Loucy (cell line): ENCODE measurements around the gene COL2A1.
A peak's percentile ranks its signal among the peaks of the same experiment; 100 is the strongest.

Experiments used
- H2AFZ ChIP-seq: fragments of 200-600 bp; sonication (generic); 2 replicates; pipeline ENCODE4 v1.6.0; 2016; ENCODE audit warnings: antibody characterized with exemption, mild to moderate bottlenecking, low read length, moderate library complexity
- H3F3A ChIP-seq: fragments of 200-600 bp; 2 replicates; pipeline ENCODE4 v1.6.0; 2016; ENCODE audit warnings: antibody characterized with exemption, low read depth, mild to moderate bottlenecking
- H3K27me3 ChIP-seq: fragments of 200-600 bp; sonication (generic); 2 replicates; pipeline ENCODE4 v1.6.1; 2014; ENCODE audit warnings: low read length, mild to moderate bottlenecking; ENCODE audit not compliant: insufficient read depth, poor library complexity, severe bottlenecking
- H3K36me3 ChIP-seq: fragments of 200-600 bp; sonication (generic); 2 replicates; pipeline ENCODE4 v1.6.1; 2016; ENCODE audit warnings: low read length; ENCODE audit not compliant: insufficient read depth
- H3K4me1 ChIP-seq: fragments of 200-600 bp; sonication (generic); 2 replicates; pipeline ENCODE4 v1.5.1; 2014; ENCODE audit warnings: low read length, mild to moderate bottlenecking; ENCODE audit not compliant: insufficient read depth, poor library complexity, severe bottlenecking
- H3K4me2 ChIP-seq: fragments of 200-600 bp; sonication (generic); 2 replicates; pipeline ENCODE4 v1.6.0; 2014; ENCODE audit warnings: antibody characterized with exemption, low read length, low read depth, mild to moderate bottlenecking; ENCODE audit not compliant: poor library complexity, severe bottlenecking
- H3K4me3 ChIP-seq: fragments of 200-600 bp; sonication (generic); 2 replicates; pipeline ENCODE4 v1.5.1; 2014; ENCODE audit warnings: low read length, mild to moderate bottlenecking, mixed read lengths; ENCODE audit not compliant: poor library complexity, severe bottlenecking
- H3K79me2 ChIP-seq: fragments of 200-600 bp; sonication (generic); 2 replicates; pipeline ENCODE4 v1.6.1; 2014; ENCODE audit warnings: low read length; ENCODE audit not compliant: insufficient read depth
- H3K9ac ChIP-seq: fragments of 200-600 bp; sonication (generic); 2 replicates; pipeline ENCODE4 v1.6.0; 2014; ENCODE audit warnings: mild to moderate bottlenecking, low read depth, low read length, moderate library complexity; ENCODE audit not compliant: poor library complexity, severe bottlenecking
- H3K9me2 ChIP-seq: fragments of 200-600 bp; sonication (generic); replicated peaks from 2 replicates; pipeline ENCODE4 v1.6.1; 2016; ENCODE audit warnings: low read depth, low read length, mixed read lengths
- H3K9me3 ChIP-seq: fragments of 200-600 bp; sonication (generic); 2 replicates; pipeline ENCODE4 v1.6.1; 2014; ENCODE audit warnings: mild to moderate bottlenecking, antibody characterized with exemption, low read length, low read depth; ENCODE audit not compliant: insufficient read depth
- H4K20me1 ChIP-seq: fragments of 200-600 bp; sonication (generic); 2 replicates; pipeline ENCODE4 v1.6.0; 2014; ENCODE audit warnings: antibody characterized with exemption, low read length, mild to moderate bottlenecking; ENCODE audit not compliant: insufficient read depth, poor library complexity, severe bottlenecking
- EZH2phosphoT487 ChIP-seq: fragments of 200-600 bp; IDR thresholded peaks from 2 replicates; pipeline ENCODE4 v1.6.1; 2018; ENCODE audit warnings: antibody characterized with exemption, mild to moderate bottlenecking, moderate library complexity, borderline replicate concordance
- TF ChIP-seq, protein P1 (sequence below): fragments of 200-600 bp; sonication (generic); conservative IDR thresholded peaks from 2 replicates; pipeline ENCODE4 v1.5.1; 2014; ENCODE audit warnings: mild to moderate bottlenecking, antibody characterized with exemption, low read length

The COL2A1 gene

DNA sequence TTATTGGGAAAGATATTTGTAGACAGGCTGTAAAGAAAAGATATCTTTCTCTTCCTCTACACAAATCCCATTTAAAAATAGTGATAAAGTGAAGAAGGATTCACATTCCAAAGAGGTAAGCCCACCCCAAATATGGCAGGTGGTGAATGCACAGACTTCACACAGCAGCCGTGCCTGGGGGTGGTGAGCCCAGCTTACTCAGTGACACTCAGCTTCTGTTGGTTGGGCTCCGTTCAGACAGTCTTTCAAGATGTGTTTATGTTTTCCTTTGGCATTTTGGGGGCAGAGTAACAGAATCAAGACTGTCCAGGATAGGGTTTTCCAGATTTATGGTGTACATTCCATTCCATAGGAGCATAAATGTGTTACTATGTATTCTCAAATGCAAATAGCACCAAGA is 4.1 kb upstream of the COL2A1 start:
- TF ChIP-seq, protein P1, sequence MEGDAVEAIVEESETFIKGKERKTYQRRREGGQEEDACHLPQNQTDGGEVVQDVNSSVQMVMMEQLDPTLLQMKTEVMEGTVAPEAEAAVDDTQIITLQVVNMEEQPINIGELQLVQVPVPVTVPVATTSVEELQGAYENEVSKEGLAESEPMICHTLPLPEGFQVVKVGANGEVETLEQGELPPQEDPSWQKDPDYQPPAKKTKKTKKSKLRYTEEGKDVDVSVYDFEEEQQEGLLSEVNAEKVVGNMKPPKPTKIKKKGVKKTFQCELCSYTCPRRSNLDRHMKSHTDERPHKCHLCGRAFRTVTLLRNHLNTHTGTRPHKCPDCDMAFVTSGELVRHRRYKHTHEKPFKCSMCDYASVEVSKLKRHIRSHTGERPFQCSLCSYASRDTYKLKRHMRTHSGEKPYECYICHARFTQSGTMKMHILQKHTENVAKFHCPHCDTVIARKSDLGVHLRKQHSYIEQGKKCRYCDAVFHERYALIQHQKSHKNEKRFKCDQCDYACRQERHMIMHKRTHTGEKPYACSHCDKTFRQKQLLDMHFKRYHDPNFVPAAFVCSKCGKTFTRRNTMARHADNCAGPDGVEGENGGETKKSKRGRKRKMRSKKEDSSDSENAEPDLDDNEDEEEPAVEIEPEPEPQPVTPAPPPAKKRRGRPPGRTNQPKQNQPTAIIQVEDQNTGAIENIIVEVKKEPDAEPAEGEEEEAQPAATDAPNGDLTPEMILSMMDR = no peak
- no peak for TF ChIP-seq EZH2phosphoT487
- H3K79me2 ChIP-seq = peaks cover 8% of the 10 kb centered on the region
- H3K36me3 ChIP-seq = no peaks in the 10 kb centered on the region
- no peaks in the 10 kb centered on the region for H3K27me3 ChIP-seq
- peaks cover 10% of the 10 kb centered on the region for H3K4me1 ChIP-seq
- peaks cover 3% of the 10 kb centered on the region for H4K20me1 ChIP-seq
- no peaks in the 10 kb centered on the region for H3F3A ChIP-seq
- no peak overlapping the region for H3K4me2 ChIP-seq
- no peaks in the 10 kb centered on the region for H3K9me2 ChIP-seq
- H2AFZ ChIP-seq = no peak overlapping the region
- H3K9me3 ChIP-seq = no peaks in the 10 kb centered on the region
- H3K9ac ChIP-seq = no peak overlapping the region
- no peak overlapping the region for H3K4me3 ChIP-seq

DNA sequence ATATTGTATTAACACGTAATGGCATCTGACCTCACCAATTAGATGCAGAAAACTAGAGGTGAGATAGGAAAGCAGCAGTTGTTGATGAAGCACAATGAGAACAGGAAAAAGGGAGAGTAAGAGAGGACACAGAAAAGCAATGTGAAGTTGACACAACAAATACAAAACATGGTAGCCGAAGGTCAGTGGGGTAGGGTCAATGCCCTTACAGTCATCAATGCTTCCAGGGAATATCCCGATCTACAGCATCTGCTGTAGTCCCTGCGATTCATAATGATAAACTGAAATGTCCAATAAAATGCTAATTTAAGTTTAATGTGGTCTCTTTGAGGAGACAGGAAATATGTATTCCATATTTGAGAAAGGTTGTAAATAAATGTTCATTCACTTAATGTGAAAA is 2.9 kb upstream of the COL2A1 start:
- Histone ChIP-seq H4K20me1 (peaks cover 12% of the 10 kb centered on the region), H3K9ac (no peak overlapping the region), H3K4me3 (no peak overlapping the region), H3F3A (no peaks in the 10 kb centered on the region), H3K4me2 (no peak overlapping the region), H2AFZ (no peak overlapping the region), H3K36me3 (no peaks in the 10 kb centered on the region), H3K9me3 (no peaks in the 10 kb centered on the region), H3K79me2 (peaks cover 19% of the 10 kb centered on the region), H3K9me2 (no peaks in the 10 kb centered on the region), H3K4me1 (peaks cover 10% of the 10 kb centered on the region), H3K27me3 (peaks cover 1% of the 10 kb centered on the region)
- TF ChIP-seq, protein P1 = no peak
- TF ChIP-seq EZH2phosphoT487 = no peak

- Histone ChIP-seq H3K27me3 (peaks cover 16% of the 10 kb centered on the region), H3K9me2 (no peaks in the 10 kb centered on the region), H3K4me2 (peak overlapping the region; percentile 75), H3K9me3 (no peaks in the 10 kb centered on the region), H2AFZ (no peak overlapping the region), H3K9ac (peak overlapping the region; percentile 82), H3K36me3 (no peaks in the 10 kb centered on the region), H3K4me3 (no peak overlapping the region), H4K20me1 (peaks cover 18% of the 10 kb centered on the region), H3K4me1 (peaks cover 24% of the 10 kb centered on the region), H3K79me2 (peaks cover 34% of the 10 kb centered on the region), H3F3A (no peaks in the 10 kb centered on the region)
- no peak for TF ChIP-seq EZH2phosphoT487
- TF ChIP-seq, protein P1 = no peak
These were observed 1.4 kb upstream of the COL2A1 start for GRCh38 chr12:48005750-48006021.
